Coronary artery (tissue), 2 donors: ENCODE measurements around the gene PCSK4.
A peak's percentile ranks its signal among the peaks of the same experiment; 100 is the strongest.
"Not testable (repeated sequence)": the region's sequence is repeated elsewhere in the genome, so short reads cannot be mapped to it uniquely, and the experiment has no call there.

Experiments used
- DNase-seq: peaks from one replicate; pipeline ENCODE4 v3.0.0-alpha.2; 2017; ENCODE audit warnings: low spot score
- H3K27ac ChIP-seq, 2 donors: fragments of 200-600 bp; sonication (generic); one replicate each; pipeline ENCODE4 v1.5.1; 2016 to 2019
- H3K4me3 ChIP-seq: fragments of 200-600 bp; sonication (generic); 2 replicates; pipeline ENCODE4 v1.5.1; 2016; ENCODE audit warnings: mild to moderate bottlenecking, moderate library complexity
- TF ChIP-seq, protein P1 (sequence below): fragments of 200-600 bp; sonication (generic); IDR thresholded peaks from one replicate; pipeline ENCODE4 v1.5.1; 2019; ENCODE audit warnings: antibody characterized with exemption

Gene PCSK4

DNA sequence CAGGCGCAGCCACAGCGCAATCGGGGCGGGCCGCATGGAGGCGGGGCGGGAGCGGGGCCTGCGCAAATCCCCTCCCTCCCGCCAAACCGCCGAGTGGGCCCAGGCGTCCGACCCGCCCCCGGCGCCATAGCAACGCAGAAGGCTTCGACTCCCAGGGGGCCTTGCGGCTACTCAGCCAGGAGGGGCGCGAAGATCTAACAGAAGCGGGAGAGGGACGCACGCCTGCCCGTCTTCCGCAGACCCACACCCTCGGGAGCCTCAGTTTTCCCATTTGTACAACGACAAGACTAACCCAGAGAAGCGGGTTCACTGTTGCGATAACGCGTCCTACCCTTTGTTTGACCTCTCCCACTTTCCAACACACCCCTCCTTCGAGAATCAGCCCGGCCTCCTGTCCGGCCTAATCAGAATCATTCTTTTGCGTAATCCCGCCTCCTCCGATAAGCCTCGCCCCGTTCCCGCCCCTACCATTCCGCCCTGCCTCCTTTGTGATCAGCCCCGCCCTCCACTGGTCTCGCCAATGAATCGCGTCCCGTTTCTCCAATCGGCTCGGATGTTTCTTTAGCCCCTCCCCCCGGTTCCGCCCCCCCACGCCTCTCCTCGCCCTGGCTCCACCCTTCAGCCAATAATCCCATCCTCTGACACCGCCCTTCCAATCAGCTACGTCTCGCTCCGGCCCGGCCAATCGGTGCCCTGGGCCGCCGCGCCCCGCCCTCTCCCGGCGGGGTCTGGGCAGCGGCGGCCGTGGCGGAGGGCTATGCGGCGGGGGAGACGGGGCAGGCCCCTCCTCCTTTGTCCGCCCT lies at the start of gene PCSK4:
TSS of gene PCSK4 (minus strand) at position 40 of the 803 bp plus-strand sequence. CDS start at position 36, 4 bp downstream.
- DNase-seq, result peak; percentile 100
- peak within 1 kb of the TSS; percentile 66 to 84 for H3K27ac ChIP-seq
- TF ChIP-seq, protein P1, sequence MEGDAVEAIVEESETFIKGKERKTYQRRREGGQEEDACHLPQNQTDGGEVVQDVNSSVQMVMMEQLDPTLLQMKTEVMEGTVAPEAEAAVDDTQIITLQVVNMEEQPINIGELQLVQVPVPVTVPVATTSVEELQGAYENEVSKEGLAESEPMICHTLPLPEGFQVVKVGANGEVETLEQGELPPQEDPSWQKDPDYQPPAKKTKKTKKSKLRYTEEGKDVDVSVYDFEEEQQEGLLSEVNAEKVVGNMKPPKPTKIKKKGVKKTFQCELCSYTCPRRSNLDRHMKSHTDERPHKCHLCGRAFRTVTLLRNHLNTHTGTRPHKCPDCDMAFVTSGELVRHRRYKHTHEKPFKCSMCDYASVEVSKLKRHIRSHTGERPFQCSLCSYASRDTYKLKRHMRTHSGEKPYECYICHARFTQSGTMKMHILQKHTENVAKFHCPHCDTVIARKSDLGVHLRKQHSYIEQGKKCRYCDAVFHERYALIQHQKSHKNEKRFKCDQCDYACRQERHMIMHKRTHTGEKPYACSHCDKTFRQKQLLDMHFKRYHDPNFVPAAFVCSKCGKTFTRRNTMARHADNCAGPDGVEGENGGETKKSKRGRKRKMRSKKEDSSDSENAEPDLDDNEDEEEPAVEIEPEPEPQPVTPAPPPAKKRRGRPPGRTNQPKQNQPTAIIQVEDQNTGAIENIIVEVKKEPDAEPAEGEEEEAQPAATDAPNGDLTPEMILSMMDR, result no peak

DNA sequence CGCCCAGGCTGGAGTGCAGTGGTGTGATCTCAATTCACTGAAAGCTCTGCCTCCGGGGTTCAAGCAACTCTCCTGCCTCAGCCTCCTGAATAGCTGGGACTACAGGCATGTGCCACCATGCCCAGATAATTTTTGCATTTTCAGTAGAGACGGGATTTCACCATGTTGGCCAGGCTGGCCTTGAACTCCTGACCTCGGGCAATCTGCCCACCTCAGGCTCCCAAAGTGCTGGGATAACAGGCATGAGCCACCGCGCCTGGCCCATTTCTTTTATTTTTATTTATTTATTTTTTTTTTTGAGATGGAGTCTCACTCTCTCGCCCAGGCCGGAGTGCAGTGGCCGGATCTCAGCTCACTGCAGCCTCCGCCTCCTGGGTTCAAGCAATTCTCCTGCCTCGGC lies 49.6 kb upstream of the PCSK4 start:
- not testable (repeated sequence) for H3K4me3 ChIP-seq, H3K27ac ChIP-seq, DNase-seq

More for the DNA sequence above, at the start of gene PCSK4:
- H3K4me3 ChIP-seq, result peak within 1 kb of the TSS; percentile 73

DNA sequence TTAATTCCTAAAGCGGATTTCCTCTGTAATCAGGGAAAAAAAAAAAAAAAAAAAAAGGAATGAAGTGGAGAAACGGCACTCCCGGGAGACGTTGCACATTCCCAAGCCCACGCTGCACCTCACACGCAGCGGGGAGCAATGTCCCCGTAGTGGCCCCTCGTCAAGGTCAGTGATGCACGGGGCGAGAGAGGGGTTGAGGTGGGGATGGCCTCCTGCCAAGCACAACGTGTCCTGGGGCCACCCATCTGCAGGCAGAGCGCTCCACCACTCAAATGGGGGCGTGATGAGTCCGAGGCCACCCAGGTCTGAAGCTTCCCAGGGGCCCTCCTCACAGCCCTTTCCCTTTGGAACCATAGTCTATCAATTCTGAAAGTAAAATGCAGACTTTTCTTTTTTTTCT lies 48.8 kb upstream of the PCSK4 start:
- H3K27ac ChIP-seq, result no peak overlapping the region
- no peak overlapping the region for H3K4me3 ChIP-seq
- TF ChIP-seq, protein P1, result no peak
- DNase-seq, result no peak

DNA sequence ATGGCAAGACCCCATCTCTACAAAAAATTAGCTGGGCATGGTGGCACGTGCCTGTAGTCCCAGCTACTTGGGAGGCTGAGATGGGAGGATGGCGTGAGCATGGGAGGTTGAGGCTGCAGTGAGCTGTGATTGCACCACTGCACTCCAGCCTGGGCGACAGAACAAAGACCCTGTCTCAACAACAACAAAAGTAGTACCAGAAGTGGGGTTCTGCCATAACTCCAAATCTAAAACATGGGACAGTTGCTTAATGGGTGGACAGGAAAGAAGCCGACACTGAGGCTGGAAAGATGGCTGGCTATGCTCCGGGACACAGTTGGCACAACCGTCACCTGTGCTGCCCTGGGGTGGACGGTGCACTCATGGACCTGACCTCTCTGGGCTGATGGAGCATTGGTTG lies 45.5 kb upstream of the PCSK4 start:
- not testable (repeated sequence) for H3K27ac ChIP-seq, DNase-seq, H3K4me3 ChIP-seq

DNA sequence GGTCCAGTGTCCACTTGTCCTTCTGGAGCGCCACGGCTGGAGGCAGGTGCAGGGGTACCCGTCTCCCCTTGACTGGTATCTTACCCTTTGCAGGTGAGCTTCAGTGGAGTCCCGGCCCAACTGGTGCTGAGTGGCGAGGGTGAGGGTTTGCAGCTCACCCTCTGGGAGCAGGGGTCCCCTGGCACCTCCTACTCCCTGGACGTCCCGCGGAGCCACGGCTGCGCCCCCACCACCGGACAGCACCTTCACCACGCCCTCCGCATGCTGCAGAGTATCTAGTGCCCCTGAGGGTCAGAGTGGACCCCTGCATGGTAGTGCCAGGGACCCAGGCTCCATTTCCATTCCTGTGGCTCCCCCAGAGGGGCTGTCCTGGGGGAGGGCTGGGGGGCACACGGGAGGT lies 44.8 kb upstream of the PCSK4 start:
- Histone ChIP-seq H3K4me3 (no peak overlapping the region), H3K27ac (no peak overlapping the region)
- TF ChIP-seq, protein P1, result no peak
- DNase-seq, result no peak

DNA sequence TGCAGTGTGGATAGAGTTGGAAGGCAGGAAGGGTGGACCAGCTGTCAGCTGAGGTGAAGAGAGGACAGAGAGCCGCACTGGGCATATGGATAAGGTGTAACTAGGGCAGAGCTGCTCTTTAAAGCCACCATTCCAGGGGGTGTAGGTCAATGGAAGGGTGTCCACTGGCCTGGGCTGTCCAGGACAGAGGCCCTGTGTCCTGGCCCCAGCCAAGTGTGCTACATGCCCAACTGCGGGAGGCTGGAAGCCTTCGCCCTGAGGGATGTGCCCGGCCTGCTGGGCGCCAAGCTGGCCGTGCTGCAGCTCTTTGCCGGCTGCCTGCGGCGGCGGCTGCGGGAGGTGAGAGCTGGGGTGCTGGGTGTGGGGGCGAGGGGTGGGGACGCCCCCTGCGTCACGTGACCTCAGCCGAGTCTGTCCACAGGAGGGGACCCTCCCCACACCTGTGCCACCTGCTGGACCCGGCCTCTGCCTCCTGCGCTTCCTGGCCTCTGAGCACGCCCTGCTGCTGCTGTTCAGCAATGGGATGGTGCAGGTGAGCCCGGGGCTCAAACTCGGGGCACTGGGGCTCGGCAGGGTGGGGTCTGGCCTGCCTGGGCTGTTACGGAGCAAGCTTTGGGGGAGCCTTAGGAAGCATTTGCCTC lies 43.5 kb upstream of the PCSK4 start:
- Histone ChIP-seq H3K4me3 (no peak overlapping the region), H3K27ac (no peak overlapping the region)
- TF ChIP-seq, protein P1, result no peak
- no peak for DNase-seq

DNA sequence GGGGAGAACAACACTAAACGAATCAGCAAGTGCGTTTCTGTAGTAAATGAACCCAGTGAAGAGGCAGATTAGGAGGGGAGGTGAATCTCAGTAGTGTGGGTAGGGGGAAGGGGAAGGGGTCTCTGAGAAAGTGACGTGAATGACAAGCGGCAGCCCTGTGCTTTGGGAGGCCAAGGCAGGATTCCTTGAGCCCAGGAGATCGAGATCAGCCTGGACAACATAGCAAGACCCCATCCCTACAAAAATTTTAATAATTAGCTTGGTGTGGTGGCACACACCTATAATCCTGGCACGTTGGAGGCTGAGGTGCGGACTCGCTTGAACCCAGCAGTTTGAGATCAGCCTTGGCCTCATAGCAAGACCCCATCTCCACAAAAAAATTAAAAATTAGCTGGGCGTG lies 41.9 kb upstream of the PCSK4 start:
- TF ChIP-seq, protein P1, result no peak
- no peak for DNase-seq
- H3K4me3 ChIP-seq, result no peak overlapping the region
- H3K27ac ChIP-seq, result no peak overlapping the region

DNA sequence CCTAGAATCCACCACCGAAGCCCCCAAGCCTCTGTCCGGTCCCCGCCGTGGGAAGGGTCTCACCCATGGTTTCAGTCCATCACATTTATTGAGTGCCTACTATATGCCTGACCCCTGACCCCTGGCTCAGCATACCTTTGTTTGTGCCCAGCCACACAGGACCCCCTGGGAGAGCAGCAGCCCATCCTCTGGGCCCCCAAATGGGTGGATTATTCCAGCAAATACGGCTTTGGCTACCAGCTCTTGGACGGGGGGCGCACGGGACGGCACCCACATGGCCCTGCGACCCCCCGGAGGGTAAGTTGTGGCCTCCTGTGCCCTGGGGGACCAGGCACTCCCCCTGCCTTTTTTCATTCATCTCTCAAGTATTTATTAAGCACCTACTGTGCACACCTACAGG lies 41.4 kb upstream of the PCSK4 start:
- Histone ChIP-seq H3K27ac (no peak overlapping the region), H3K4me3 (no peak overlapping the region)
- no peak for DNase-seq
- TF ChIP-seq, protein P1, result no peak

DNA sequence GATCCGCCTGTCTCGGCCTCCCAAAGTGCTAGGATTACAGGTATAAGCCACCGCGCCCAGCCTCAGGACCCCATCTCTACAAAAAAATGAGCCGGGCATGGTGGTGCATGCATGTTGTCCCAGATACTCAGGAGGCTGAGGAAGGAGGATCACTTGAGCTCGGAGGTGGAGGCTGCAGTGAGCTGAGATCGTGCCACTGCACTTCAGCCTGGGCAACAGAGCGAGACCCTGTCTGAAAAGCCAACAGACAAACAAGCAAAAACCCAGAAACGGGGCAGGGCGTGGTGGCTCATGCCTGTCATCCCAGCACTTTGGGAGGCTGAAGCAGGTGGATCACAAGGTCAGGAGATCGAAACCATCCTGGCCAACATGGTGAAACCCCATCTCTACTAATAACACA lies 40.7 kb upstream of the PCSK4 start:
- not testable (repeated sequence) for H3K4me3 ChIP-seq, DNase-seq, H3K27ac ChIP-seq
